HG02885 (cell line): ENCODE data around the gene PROM1.

ENCODE experiments used
- ATAC-seq: cut with Tn5 transposase; IDR thresholded peaks from one replicate; pipeline ENCODE4 v1.9.1; 2021; ENCODE audit warnings: mild to moderate bottlenecking; ENCODE audit not compliant: unreplicated experiment, poor library complexity

Gene PROM1

GRCh38 chr4:16070203-16070602, 13.6 kb downstream of the PROM1 start:
- no peak for ATAC-seq

DNA sequence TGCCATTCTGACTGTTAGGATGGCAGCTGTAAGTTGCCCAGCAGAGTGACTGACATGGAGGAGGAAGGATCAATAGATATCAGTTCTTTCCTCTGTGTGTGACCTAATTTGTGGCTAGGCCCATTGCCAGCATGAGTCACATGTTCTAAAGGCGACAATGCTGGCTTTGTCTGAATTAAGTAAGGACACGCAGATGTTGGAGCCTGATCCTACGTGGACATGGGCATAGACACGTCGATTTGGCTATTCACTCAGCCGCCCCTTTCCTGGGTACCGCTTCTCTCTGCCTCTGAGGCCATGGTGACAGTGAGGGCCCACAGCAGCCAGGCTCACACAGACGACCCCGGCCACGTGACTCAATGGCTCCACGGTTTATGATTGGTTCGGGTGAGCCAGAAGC, 16.3 kb downstream of the PROM1 start:
- ATAC-seq: no peak

DNA sequence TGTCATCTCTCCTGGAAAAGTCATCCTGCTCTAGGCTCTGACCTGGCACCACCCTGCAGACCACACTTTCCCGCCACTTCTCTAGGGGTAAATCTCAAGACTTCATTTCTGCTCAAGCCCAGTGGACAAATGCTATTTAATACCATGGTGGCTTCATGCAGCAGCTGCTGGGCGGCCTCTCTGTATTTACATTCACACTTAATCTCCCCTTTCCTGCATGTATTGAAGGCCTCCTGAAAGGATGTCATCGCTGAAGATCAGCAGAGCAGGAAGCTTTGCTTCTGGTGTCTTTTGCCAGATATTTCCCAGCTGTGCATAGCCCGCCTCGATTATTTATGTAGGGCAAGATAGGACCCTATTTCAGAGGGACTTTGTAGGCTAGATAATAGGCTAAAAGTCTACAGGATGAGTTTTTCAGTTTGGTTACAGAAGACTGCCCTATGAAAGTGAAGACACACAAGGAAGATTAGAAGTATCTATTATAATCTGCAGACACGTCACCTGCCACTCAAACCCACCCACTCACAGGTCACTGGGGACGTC, 17.2 kb downstream of the PROM1 start:
- ATAC-seq: no peak

DNA sequence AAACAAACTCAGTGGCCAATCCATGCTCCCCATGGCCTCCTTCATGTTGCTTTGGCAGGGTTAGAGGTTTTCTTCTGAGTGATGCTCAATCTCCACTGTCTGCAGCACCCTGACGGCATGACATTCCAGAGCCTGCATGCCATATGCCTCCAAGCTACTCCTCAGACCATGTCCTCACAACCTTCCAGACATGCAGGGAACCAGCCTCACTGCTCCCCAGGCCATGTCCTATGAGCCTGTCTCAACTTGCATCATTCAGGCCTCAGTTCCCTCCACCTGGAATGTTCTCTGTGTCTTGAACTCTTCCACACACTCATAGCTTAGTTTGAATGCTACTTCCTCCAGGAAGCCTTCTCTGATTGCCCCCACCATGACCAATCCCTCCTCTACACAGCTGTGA, 18.8 kb downstream of the PROM1 start:
- ATAC-seq: no peak

DNA sequence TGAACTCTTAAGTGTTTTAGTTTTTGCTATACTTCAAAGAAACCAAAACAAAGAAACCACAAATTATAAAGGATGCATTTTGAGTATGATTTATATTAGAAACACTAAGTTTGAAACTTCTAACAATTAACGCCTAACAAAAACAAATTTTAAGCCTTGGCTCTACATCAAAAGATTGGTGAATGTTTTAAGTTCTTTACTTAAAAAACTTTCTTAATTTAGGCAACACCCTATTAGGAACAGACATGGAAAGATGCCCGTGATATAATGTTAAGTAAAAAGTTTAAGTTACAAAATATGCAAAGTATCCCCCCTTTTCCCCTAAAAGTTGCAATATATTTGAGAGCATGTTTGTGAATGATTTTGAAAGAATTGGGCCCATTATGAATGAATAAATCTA, 21.2 kb downstream of the PROM1 start:
- ATAC-seq: no peak

GRCh38 chr4:16056681-16057385, 27.0 kb downstream of the PROM1 start:
- no peak for ATAC-seq

DNA sequence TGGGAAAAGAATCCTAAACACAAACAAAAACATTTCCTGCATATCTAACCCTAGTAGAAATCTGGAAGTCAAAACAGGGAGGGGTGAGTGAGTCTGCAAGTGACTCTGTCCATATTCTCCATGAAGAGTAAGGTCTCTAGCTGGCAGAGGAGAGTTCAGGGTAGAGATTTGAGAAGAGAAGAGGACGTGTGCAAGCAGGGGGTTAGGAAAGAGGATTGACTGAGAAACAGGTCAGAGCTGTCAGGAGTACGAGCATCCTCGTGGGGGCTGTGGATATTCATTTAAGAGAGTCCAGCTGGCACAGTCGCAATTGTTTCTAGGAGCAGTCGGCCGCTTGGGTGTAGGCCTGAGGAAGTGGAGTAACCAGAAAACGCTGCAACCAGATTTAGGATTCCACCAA, 27.9 kb downstream of the PROM1 start:
- no peak for ATAC-seq

GRCh38 chr4:16055471-16055870, 28.4 kb downstream of the PROM1 start:
- ATAC-seq: no peak

DNA sequence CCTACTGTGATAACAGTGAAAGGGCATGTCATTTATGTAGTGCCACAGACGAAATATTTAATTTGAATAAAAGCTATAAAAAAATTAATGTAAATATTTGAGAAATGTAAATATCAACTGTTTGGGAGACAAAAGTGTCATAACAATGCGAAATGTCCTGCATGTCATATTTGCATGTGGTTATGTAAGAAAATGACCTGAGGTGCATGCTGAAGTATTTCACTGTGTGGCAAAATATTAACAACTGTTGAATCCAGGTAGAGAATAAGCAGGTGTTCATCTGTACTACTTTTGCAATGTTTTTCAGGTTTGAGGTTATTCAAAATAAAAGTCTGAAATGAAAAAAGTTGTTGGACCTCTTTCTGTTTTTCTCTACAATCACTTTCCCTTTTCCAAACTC, 30.9 kb downstream of the PROM1 start:
- no peak for ATAC-seq

DNA sequence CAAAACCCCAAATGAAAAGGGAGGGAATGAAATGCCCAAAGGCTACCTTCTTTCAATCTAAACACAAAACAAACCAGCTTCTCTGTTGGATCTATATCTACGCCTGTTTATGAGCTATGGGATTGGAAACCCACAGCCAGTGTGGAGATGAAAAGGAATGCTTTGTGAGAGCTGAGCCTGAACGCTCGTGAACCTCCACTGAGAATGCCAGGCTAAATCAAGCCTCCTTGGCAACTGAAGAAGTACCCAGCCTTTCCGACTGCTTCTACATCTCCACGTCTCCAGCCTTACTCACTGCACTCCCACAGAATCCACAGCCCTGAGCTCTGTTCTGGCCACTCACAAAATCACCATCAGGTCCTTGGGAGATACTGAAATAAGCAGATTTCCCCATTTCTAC, 31.8 kb downstream of the PROM1 start:
- ATAC-seq: no peak

GRCh38 chr4:16051132-16051531, 32.7 kb downstream of the PROM1 start:
- ATAC-seq: no peak

DNA sequence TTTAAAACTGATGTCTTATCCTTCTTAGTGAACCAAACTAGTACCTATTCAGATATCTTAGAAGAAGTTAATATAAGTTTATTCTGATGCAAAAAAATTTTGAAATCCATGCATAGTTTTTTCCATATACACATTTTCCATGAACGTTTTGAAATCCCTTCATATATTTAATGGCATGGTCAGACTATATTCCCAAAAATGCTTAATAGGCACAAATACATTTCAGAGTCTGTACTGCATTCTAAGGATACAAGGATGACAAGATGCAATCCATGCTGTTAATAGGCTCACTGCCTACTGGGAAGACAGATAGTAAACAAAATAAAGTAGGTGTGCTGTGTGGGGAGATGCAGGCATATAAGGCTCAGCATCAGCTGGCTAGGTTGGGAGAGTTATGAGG, 33.2 kb downstream of the PROM1 start:
- no peak for ATAC-seq

DNA sequence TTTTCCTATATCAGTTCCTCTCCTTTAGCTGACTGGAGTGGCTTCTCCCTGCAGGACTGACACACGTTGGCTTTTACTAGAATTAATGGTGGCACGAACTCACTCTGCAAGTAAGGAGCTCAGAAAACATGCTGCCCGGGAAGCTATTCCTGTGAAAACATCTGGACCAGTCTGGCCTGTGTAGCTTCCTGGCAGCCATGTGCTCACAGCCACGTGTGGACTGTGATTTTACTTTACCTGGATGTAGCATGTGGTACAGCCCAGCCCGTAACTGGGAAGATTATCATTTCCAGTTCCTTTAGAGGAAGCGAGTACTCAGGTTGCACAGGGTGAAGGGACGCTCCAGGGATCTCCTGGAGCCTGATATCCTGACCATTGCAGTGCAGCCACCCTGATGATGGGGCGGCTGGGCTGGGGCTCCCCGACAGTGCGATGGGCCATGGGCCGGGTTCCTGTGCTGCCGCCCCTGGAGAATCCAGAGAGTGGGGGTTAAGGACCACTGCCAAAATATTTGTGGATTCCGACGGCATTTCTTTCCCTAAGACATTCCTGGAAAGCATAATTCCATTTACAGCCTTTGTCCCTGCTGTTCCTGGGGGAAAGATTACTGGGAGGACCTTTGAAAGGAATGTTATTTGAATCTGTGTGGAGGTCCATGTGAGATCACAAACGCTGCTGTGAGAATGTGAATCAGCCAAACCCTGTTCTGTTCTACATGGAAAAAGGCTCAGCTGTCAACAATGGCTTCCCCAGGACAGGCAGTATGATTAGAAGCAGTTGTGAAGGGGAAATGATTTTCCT, 35.0 kb downstream of the PROM1 start:
- no peak for ATAC-seq

GRCh38 chr4:16045687-16046086, 38.1 kb downstream of the PROM1 start:
- ATAC-seq: no peak

GRCh38 chr4:16043642-16044498, 40.0 kb downstream of the PROM1 start:
- no peak for ATAC-seq

DNA sequence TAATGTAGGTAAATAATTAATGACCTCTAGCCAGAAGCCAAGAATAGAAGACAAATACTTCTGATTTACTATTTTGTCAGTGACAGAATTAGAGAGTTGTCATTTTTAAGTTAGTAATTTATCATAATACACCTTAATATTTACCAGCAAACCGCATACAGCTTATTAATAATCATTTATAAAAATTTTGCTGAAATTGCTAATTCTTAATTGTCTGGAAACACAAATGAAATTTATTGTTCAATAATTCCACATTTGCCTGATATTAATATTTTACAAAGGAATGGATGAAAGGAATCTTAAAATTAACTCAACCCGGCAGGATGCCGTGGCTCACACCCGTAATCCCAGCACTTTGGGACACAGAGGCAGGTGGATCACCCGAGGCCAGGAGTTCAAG, 44.7 kb downstream of the PROM1 start:
- ATAC-seq: no peak

DNA sequence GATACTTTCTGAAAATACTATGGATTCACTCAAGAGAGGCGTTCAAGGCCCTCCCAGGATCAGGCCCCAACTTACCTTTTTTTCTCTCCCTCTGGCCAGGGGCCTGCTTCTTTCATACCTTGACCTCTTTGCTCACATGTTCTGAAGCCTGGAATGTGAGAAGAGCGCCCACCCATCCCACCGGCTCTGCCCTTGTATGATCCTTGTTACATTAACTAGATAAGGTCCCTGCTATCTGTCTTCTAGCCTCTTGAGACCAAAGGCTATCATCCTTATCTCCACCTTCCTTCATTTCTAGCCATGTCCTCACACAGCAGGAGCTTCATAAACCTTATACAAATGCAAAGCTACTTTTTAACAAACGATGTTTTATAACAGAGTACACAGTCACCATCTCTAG, 45.9 kb downstream of the PROM1 start:
- no peak for ATAC-seq

DNA sequence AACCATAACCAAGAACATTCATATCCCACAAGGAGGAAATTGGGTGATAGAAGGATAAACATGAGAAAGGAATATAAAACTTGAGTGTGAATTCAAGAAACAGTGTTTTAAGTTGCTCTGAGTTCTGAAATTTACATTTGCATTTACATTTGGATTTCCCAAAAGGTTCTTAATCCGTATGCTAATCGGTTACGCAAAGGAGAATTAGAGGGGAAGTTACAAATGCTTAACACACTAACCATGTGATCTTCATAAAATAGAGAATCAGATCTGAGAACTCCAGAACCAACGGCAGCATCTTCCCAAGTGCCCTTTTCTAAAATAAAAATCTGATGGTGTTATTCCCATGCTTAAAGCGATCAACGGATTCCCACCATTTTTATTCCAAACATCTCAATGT, 48.0 kb downstream of the PROM1 start:
- ATAC-seq: no peak

DNA sequence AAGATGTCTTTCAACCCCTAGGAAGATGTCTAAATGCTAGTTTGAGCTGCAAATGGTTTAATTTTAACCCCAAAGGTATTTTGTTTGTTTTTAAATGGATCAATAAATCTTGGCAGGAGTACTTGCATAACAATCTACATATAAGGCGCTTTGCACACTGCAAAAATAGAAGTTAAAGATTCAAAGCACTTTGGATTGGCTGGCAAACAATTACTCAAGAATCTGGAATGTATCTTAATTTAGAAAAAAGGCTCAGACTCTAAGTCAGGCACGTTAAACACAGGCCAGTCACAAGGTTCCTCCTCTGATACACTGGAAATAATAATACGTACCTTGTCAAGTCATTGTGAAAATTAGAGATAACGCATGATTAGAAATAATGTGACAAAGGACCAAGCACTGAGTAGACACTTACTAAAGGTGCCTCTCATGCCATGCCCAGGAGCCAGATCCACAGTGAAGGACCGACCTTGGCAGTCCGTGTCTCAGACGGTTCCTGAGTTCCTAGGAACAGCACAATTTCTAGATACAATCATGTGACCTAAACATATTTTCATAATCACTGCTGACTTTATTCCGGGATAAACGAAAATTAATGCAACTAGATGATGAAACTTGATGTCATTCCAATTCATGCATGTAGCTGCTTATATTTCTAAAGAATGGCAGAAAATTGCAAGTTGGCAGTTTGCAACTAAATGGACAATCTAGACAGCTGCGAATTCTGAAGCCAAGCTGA, 49.6 kb downstream of the PROM1 start:
- no peak for ATAC-seq

DNA sequence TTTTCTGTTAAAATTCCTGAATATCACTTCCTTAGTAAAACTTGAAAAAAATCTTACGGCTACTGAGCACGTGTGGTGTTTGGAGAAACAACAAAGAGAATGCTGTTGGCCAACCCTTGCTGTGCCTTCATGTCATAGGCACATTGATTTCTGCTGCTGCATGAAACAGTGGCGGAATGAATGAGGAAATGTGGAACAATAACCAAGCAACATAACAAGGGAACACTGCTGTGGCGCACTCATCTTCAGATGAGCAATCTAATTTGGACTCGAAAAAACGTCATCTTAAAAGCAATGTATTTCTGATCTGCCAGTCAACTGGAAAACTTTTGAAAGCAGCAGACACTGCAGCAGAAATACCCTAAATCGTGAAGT, 51.4 kb downstream of the PROM1 start:
- no peak for ATAC-seq
